ENCODE data around the gene TAOK2.
"Not testable (repeated sequence)": the region's sequence is repeated elsewhere in the genome, so short reads cannot be mapped to it uniquely, and the experiment has no call there.

TAOK2 gene

GRCh38 chr16:30030841-30031413, 57.3 kb downstream of the TAOK2 start, which contains the start of gene TLCD3B:
Gene TLCD3B (minus strand): TSS chr16:30031271. CDS start chr16:30030527, 744 bp downstream.
- no peak for DNase-seq (ENCODE audit: low read depth)
- no peak within 1 kb of the TSS for H3K4me3 ChIP-seq (ENCODE audit: low read depth, low read length)
- TF ChIP-seq CTCF (IDR thresholded peaks at IDR 0.05; ENCODE audit: low read depth, low read length, missing control alignments): no peak
- in situ Hi-C loops (cut with HindIII; ENCODE audit: low sequenced_read_pairs): no loop called here

GRCh38 chr16:30031477-30031918, 57.8 kb downstream of the TAOK2 start:
- no peak for DNase-seq (ENCODE audit: low read depth)
- no peak overlapping the region for H3K4me3 ChIP-seq (ENCODE audit: low read depth, low read length)
- no peak for TF ChIP-seq CTCF (IDR thresholded peaks at IDR 0.05; ENCODE audit: low read depth, low read length, missing control alignments)
- in situ Hi-C loops (cut with HindIII; ENCODE audit: low sequenced_read_pairs): no loop called here

- TF ChIP-seq CTCF (IDR thresholded peaks at IDR 0.05; ENCODE audit: low read depth, low read length, missing control alignments): peak; percentile 83
- in situ Hi-C loops (cut with HindIII; ENCODE audit: low sequenced_read_pairs): no loop called here
- DNase-seq (ENCODE audit: low read depth): peak; percentile 37
- no peak overlapping the region for H3K4me3 ChIP-seq (ENCODE audit: low read depth, low read length)
Measured at GRCh38 chr16:30032083-30032819, 58.6 kb downstream of the TAOK2 start.

DNA sequence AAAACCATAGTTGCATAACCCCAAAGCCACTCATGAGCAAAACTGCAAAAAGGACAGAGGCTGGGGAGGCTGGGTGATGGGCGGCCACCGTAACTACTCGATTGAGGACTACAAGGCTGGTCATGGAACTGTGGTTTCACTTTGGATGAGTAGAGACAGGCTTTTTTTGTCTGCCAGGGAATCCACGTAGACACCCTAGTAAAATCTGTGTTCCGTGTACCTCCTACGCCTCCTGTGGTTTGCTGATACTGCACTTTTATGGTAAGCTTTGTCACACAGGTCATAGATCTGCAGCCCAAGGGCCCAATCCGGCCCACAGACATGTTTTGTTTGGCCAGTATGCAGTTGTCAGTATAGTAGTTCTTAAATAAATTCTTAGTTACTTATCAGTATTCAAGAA, 59.6 kb downstream of the TAOK2 start:
- in situ Hi-C loops (cut with HindIII; ENCODE audit: low sequenced_read_pairs): no loop called here
- DNase-seq (ENCODE audit: low read depth): no peak
- no peak for TF ChIP-seq CTCF (IDR thresholded peaks at IDR 0.05; ENCODE audit: low read depth, low read length, missing control alignments)
- no peak overlapping the region for H3K4me3 ChIP-seq (ENCODE audit: low read depth, low read length)

GRCh38 chr16:30040221-30040620, 66.6 kb downstream of the TAOK2 start:
- H3K4me3 ChIP-seq (ENCODE audit: low read depth, low read length): no peak overlapping the region
- in situ Hi-C loops (cut with HindIII; ENCODE audit: low sequenced_read_pairs): no loop called here
- no peak for TF ChIP-seq CTCF (IDR thresholded peaks at IDR 0.05; ENCODE audit: low read depth, low read length, missing control alignments)
- DNase-seq (ENCODE audit: low read depth): no peak

- H3K4me3 ChIP-seq (ENCODE audit: low read depth, low read length): not testable (repeated sequence)
Measured at GRCh38 chr16:30040690-30041089, 67.0 kb downstream of the TAOK2 start.

GRCh38 chr16:30041841-30042240, 68.2 kb downstream of the TAOK2 start:
- no peak for DNase-seq (ENCODE audit: low read depth)
- in situ Hi-C loops (cut with HindIII; ENCODE audit: low sequenced_read_pairs): no loop called here
- H3K4me3 ChIP-seq (ENCODE audit: low read depth, low read length): no peak overlapping the region
- peak; percentile 43 for TF ChIP-seq CTCF (IDR thresholded peaks at IDR 0.05; ENCODE audit: low read depth, low read length, missing control alignments)

More at GRCh38 chr16:30040690-30041089, 67.0 kb downstream of the TAOK2 start:
- in situ Hi-C loops (cut with HindIII; ENCODE audit: low sequenced_read_pairs); DNase-seq (ENCODE audit: low read depth): not testable (repeated sequence)

Measured in astrocyte of the cerebellum (primary cell).